NT2/D1 (cell line): ENCODE measurements around the gene TBCE.

ENCODE experiments used
- YY1 ChIP-seq: IDR thresholded peaks from 2 replicates; pipeline ENCODE4 v1.6.1; 2011; ENCODE audit not compliant: insufficient read length, insufficient read depth
- ZNF274 ChIP-seq: IDR thresholded peaks from 2 replicates; pipeline ENCODE4 v1.6.1; 2011; ENCODE audit warnings: mild to moderate bottlenecking, low read depth, low read length

- no peak for TF ChIP-seq YY1
- TF ChIP-seq ZNF274 = no peak
Observed at GRCh38 chr1:235455823-235456222, 88.6 kb downstream of the TBCE start.
